COR-L47 (cell line): ENCODE data around the gene ICA1L.
"Not testable (repeated sequence)": the region's sequence is repeated elsewhere in the genome, so short reads cannot be mapped to it uniquely, and the experiment has no call there.

Experiments
- DNase-seq: peaks from one replicate; lab custom pipeline; 2025; lab: John Stamatoyannopoulos, UW

ICA1L gene

GRCh38 chr2:202847693-202848524, 23.7 kb downstream of the ICA1L start:
- DNase-seq, result no peak

- no peak for DNase-seq
Measured at GRCh38 chr2:202844656-202845055, 26.9 kb downstream of the ICA1L start.

DNA sequence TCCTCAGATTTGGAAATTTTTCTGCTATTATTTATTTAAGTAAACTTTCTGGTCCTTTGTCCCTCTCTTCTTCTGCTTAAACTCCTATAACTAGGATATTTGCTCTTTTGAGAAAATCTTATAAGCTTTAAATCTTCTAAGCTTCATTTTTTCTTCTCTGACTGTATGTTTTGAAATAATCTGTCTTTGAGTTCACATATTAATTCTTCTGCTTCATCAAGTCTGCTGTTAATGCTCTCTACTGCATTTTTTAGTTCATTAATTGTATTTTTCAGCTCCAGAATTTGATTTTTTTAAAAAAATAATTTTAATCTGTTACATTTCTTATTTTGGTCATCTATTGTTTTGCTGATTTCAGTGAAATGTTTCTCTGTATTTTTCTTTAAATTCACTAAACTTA, 28.9 kb downstream of the ICA1L start:
- DNase-seq, result no peak

GRCh38 chr2:202841090-202841867, 30.3 kb downstream of the ICA1L start:
- peak; percentile 23 for DNase-seq

GRCh38 chr2:202831242-202832220, 40.0 kb downstream of the ICA1L start:
- DNase-seq, result peak; percentile 44

- no peak for DNase-seq
Measured at GRCh38 chr2:202824901-202825300, 46.7 kb downstream of the ICA1L start.

- DNase-seq, result no peak
Measured at GRCh38 chr2:202822411-202822810, 49.2 kb downstream of the ICA1L start.

DNA sequence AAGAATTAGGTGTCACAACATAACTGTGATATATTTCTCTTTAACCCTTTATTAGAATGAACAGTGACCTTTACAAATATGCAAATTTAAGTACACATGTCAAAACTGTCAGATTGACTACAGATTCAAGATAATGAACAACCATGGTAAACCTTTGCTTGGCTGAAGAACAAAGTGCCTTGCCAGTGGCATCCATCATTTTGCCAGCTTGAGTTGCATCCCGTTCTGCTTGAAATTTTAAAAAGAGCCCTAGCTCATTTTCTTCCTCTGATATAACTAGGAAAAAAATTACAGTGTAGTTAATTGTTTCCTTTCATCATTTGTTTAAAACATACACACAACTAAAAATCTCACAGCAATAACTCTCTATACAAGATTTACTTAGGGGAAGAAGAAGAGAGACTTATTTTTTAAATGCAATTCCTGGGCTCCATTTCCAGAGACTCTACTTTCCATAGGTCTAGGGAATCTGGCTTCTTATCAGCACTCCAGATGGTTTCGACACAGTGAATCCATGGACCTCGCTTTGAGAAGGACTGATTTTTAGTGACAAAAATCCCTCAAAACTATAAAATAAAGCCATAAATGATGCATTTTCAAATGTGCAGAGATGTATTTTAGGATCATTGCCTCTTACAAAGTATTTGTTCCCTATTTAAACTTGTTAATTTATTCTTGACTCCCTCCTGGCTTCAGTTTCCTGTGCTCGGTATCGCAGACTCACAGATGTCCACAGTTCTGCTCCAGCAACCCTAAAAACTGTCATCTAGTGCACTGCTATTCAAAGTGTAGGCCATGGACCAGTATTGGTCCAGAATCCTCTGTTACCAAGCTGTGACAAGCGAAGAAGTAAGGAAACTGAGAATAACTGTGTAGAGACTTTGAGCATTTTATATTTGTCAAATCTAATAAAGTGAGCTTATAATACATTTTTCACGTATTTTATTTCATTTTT, 50.1 kb downstream of the ICA1L start:
- DNase-seq, result no peak

DNA sequence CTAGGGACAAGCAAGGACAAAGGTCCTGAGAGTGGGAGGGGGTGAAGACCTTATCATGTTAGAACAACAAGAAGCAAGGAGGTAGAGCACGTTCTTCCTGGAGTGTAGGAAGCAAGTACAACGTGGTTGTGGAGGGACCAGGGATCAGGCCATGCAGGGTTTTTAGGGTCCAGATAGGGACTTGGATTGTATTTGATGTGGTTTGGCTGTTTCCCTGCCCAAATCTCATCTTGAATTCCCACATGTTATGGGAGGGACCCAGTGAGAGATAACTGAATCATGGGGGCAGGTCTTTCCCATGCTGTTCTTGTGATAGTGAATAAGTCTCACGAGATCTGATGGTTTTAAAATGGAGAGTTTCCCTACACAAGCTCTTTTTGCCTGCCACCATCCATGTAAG, 53.2 kb downstream of the ICA1L start:
- DNase-seq, result no peak

DNA sequence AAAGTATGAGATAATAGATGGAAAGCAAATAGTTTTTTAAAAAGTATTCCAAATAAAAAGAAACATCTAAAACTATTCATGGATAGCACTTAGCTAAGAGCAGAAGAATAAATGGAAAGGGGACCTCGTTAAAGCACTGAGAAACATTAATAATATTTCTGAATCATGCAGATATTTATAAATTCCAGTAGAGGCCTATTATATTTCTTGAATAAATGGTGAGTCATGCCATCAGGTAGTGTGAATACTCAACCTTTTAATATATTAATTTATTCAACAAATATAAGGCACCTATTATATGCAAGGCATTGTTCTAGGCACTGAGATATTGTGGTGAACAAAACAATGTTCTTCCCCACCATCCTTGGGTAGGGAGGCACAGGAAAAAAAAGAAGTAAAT, 53.8 kb downstream of the ICA1L start:
- no peak for DNase-seq

GRCh38 chr2:202815548-202816360, 55.8 kb downstream of the ICA1L start:
- DNase-seq, result no peak

DNA sequence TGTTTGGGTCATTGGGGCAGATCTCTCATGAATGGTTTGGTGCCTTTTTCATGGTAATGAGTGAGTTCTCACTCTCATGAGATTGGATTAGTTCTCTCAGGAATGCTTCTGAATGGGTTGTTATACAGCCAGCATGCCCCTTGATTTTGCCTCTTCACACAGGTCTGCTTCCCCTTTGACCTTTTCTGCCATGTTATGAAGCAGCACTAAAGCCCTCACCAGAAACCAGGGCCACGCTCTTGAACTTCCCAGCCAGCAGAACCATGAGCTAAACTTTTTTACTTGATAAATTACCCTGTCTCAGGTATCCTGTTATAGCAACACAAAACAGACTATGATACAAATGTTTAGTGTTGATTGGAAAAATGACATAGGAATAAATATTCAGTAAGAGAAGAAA, 57.3 kb downstream of the ICA1L start:
- no peak for DNase-seq

GRCh38 chr2:202813387-202813786, 58.2 kb downstream of the ICA1L start:
- no peak for DNase-seq

- no peak for DNase-seq
Measured at GRCh38 chr2:202808754-202809153, 62.8 kb downstream of the ICA1L start.

DNA sequence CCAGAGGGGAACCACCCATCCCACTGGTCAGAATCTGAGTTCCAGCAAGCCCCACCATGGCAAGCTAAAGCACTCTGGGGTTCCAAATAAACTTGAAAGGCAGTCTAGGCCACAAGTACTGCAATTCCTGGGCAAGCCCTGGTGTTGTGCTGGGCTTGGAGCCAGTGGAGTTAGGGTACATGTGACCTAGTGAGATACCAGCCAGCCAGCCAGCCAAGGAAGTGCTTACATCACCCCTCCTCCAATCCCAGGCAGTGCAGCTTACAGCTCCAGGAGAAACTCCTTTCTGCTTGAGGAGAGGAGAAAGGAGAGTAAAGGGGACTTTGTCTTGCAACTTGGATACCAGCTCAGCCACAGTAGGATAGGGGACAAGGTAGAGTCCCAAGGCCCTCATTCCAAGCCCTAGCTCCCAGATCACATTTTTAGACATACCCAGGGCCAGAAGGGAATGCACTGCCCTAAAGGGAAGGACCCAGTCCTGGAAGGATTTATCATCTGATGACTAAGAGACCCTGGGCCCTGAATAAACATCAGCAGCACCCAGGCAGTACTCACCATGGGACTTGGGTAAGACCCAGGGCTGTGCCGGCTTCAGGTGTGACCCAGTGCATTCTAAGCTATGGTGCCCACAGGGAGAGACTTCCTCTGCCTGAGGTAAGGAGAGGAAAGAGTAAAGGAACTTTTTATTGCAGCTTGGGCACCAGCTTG, 64.0 kb downstream of the ICA1L start:
- DNase-seq, result not testable (repeated sequence)

DNA sequence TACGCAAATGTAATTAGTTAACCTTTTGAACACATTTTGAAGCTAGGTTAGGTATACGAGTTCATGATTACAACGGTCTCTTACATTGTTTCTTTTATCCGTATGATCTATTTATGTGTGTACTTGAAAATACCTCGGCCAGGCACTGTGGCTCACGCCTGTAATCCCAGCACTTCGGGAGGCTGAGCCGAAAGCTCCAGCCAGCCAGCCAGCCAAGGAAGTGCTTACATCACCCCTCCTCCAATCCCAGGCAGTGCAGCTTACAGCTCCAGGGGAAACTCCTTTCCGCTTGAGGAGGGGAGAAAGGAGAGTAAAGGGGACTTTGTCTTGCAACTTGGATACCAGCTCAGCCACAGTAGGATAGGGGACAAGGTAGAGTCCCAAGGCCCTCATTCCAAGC, 65.7 kb downstream of the ICA1L start:
- DNase-seq, result not testable (repeated sequence)

GRCh38 chr2:202797944-202798343, 73.6 kb downstream of the ICA1L start:
- no peak for DNase-seq

DNA sequence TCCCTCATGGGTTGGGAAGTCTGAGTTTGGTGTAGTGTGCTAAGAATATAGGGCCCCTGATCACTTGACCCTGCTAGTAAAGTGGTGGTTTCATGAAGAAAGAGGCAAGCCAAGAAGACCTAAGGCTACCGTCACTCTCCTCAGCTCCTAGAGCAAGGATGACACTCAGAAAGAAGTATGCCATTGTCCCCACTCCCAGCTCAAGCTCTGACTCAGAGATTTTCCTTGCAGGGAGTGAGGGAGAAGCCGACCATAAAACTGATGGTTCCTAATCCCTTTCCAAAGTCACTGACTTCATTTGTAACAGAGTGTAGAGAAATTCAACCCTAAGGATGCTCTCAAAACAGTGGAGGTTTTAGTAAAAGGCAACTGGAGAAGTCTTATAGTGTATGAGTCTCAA, 80.9 kb downstream of the ICA1L start:
- no peak for DNase-seq

DNA sequence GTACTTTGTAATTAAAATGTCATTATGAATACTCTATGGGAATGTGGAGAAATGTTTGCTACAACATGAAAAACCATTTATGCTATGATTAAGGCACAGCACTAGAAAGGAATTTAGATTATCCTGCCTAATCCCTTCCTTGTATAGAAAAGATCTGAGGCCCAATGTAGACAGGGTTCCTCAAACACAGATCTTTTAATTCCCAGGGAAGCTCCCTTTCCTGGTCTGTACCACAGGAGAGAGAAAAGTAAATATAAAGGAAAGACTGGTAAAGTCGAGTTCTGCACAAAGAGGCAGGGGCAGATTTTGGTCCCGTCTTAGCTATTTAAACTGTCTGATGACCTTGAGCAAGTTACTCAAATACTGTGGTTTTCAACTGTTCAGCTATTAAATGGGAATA, 84.7 kb downstream of the ICA1L start:
- no peak for DNase-seq
